Immature natural killer cell (primary cell): ENCODE results near the gene SMG6. TPM values are rescaled to one million over a fixed set of nuclear protein-coding genes. Genes with fewer than 3 reads are reported as not detected.
"Not testable (repeated sequence)": the region's sequence is repeated elsewhere in the genome, so short reads cannot be mapped to it uniquely, and the experiment has no call there.

ENCODE experiments used
- DNase-seq, 3 donors: peaks; one replicate each; pipeline ENCODE4 v3.0.0; 2022; ENCODE audit warnings: mixed read lengths in 1 of 3
- H3K27ac Mint-ChIP-seq, 6 donors: one replicate each; pipeline ENCODE4 v1.8.0; 2020; ENCODE audit warnings: mixed read lengths in 6 of 6, mild to moderate bottlenecking in 5 of 6, inconsistent platforms in 4 of 6, moderate library complexity in 3 of 6
- H3K27me3 Mint-ChIP-seq, 3 donors: one replicate each; pipeline ENCODE4 v1.8.0; 2020 to 2021; ENCODE audit warnings: low read depth in 3 of 3, mild to moderate bottlenecking in 3 of 3, mixed read lengths in 3 of 3, moderate library complexity in 3 of 3, inconsistent platforms in 1 of 3
- H3K36me3 Mint-ChIP-seq, 3 donors: one replicate each; pipeline ENCODE4 v1.8.0; 2020; ENCODE audit warnings: mixed read lengths in 3 of 3, inconsistent platforms in 2 of 3, mild to moderate bottlenecking in 2 of 3
- H3K4me1 Mint-ChIP-seq, 2 donors: one replicate each; pipeline ENCODE4 v1.8.0; 2020; ENCODE audit warnings: inconsistent platforms in 2 of 2, mild to moderate bottlenecking in 2 of 2, mixed read lengths in 2 of 2, moderate library complexity in 1 of 2
- H3K4me3 Mint-ChIP-seq, 5 donors: one replicate each; pipeline ENCODE4 v1.8.0; 2020; ENCODE audit warnings: mild to moderate bottlenecking in 5 of 5, mixed read lengths in 5 of 5, inconsistent platforms in 3 of 5, moderate library complexity in 3 of 5
- H3K9me3 Mint-ChIP-seq, 6 donors: one replicate each; pipeline ENCODE4 v1.8.0; 2020; ENCODE audit warnings: mild to moderate bottlenecking in 6 of 6, mixed read lengths in 6 of 6, inconsistent platforms in 4 of 6, moderate library complexity in 3 of 6
- polyA plus RNA-seq, 3 donors: library from polyadenylated mRNA; unstranded; fragments of 300-500 nt; fragmentation: Illumina TruSeq; gene quantifications; one replicate each; pipeline ENCODE4 v1.2.3, GENCODE V29; 2021

Gene SMG6
- polyA plus RNA-seq, 3 donors from 2014 or later: 1.6 to 9.8 (median 4.7) TPM

- no peak for DNase-seq
- peak overlapping the region in 2 of 5 donors; percentile 12 to 34 for H3K4me3 Mint-ChIP-seq
These were observed 123.8 kb downstream of the SMG6 start for GRCh38 chr17:2179615-2180295.

GRCh38 chr17:2178798-2179501 lies 124.6 kb downstream of the SMG6 start:
- Mint-ChIP-seq H3K4me1 (peaks cover 96 to 98% of the 10 kb centered on the region in 2 donors), H3K9me3 (no peaks in the 10 kb centered on the region), H3K4me3 (peak overlapping the region in 1 of 5 donors; percentile 12), H3K36me3 (peaks cover 12 to 33% (median 30%) of the 10 kb centered on the region in 3 donors), H3K27ac (peak overlapping the region in 5 of 6 donors; percentile 14 to 95 (median 76)), H3K27me3 (peaks cover 0 to 1% (median 0%) of the 10 kb centered on the region in 3 donors)
- DNase-seq: no peak

More at GRCh38 chr17:2179615-2180295, 123.8 kb downstream of the SMG6 start:
- Mint-ChIP-seq H3K27me3 (peaks cover 0 to 1% (median 0%) of the 10 kb centered on the region in 3 donors), H3K27ac (peak overlapping the region; percentile 86 to 95 (median 94)), H3K9me3 (no peaks in the 10 kb centered on the region), H3K4me1 (peaks cover 92 to 93% of the 10 kb centered on the region in 2 donors), H3K36me3 (peaks cover 6 to 25% (median 22%) of the 10 kb centered on the region in 3 donors)

GRCh38 chr17:2177235-2177811 lies 126.3 kb downstream of the SMG6 start:
- Mint-ChIP-seq H3K4me3 (peak overlapping the region; percentile 31 to 62 (median 45)), H3K9me3 (no peaks in the 10 kb centered on the region), H3K27me3 (peaks cover 0 to 1% (median 0%) of the 10 kb centered on the region in 3 donors), H3K36me3 (peaks cover 13 to 37% (median 30%) of the 10 kb centered on the region in 3 donors), H3K27ac (peak overlapping the region; percentile 74 to 95 (median 90)), H3K4me1 (peaks cover 81 to 85% of the 10 kb centered on the region in 2 donors)
- DNase-seq: peak; percentile 26 to 40 (median 34)

GRCh38 chr17:2176499-2177169 lies 127.0 kb downstream of the SMG6 start:
- no peak for DNase-seq
- peaks cover 19 to 39% (median 33%) of the 10 kb centered on the region in 3 donors for H3K36me3 Mint-ChIP-seq
- H3K27ac Mint-ChIP-seq: peak overlapping the region; percentile 74 to 95 (median 90)
- H3K4me1 Mint-ChIP-seq: peaks cover 74 to 78% of the 10 kb centered on the region in 2 donors
- no peaks in the 10 kb centered on the region for H3K9me3 Mint-ChIP-seq
- peak overlapping the region in 2 of 5 donors; percentile 14 to 59 for H3K4me3 Mint-ChIP-seq
- peaks cover 0 to 1% (median 0%) of the 10 kb centered on the region in 3 donors for H3K27me3 Mint-ChIP-seq

GRCh38 chr17:2175294-2175628 lies 128.3 kb downstream of the SMG6 start:
- no peaks in the 10 kb centered on the region for H3K9me3 Mint-ChIP-seq
- peak overlapping the region in 2 of 6 donors; percentile 36 to 95 for H3K27ac Mint-ChIP-seq
- no peak for DNase-seq
- peak overlapping the region in 2 of 5 donors; percentile 4 to 11 for H3K4me3 Mint-ChIP-seq
- peaks cover 26 to 42% (median 35%) of the 10 kb centered on the region in 3 donors for H3K36me3 Mint-ChIP-seq
- H3K27me3 Mint-ChIP-seq: peaks cover 0 to 1% (median 1%) of the 10 kb centered on the region in 3 donors
- H3K4me1 Mint-ChIP-seq: peaks cover 60 to 64% of the 10 kb centered on the region in 2 donors

GRCh38 chr17:2174468-2175293 lies 128.9 kb downstream of the SMG6 start:
- Mint-ChIP-seq H3K4me3 (peak overlapping the region in 2 of 5 donors; percentile 33 to 38), H3K4me1 (peaks cover 56 to 59% of the 10 kb centered on the region in 2 donors), H3K36me3 (peaks cover 29 to 42% (median 33%) of the 10 kb centered on the region in 3 donors), H3K27me3 (peaks cover 0 to 2% (median 1%) of the 10 kb centered on the region in 3 donors), H3K9me3 (no peaks in the 10 kb centered on the region), H3K27ac (peak overlapping the region in 4 of 6 donors; percentile 9 to 95 (median 60))
- no peak for DNase-seq

- H3K9me3 Mint-ChIP-seq: no peaks in the 10 kb centered on the region
- peaks cover 33 to 47% (median 38%) of the 10 kb centered on the region in 3 donors for H3K36me3 Mint-ChIP-seq
- peaks cover 1 to 2% (median 2%) of the 10 kb centered on the region in 3 donors for H3K27me3 Mint-ChIP-seq
- H3K4me1 Mint-ChIP-seq: peaks cover 50 to 52% of the 10 kb centered on the region in 2 donors
- no peak overlapping the region for H3K4me3 Mint-ChIP-seq
- DNase-seq: no peak
- H3K27ac Mint-ChIP-seq: peak overlapping the region in 4 of 6 donors; percentile 41 to 73 (median 52)
These were observed 129.6 kb downstream of the SMG6 start for GRCh38 chr17:2174014-2174413.

GRCh38 chr17:2172999-2173398 lies 130.6 kb downstream of the SMG6 start:
- H3K27ac Mint-ChIP-seq: peak overlapping the region in 2 of 6 donors; percentile 40 to 50

GRCh38 chr17:2172077-2172851 lies 131.3 kb downstream of the SMG6 start:
- H3K4me3 Mint-ChIP-seq: no peak overlapping the region
- no peak overlapping the region for H3K27ac Mint-ChIP-seq
- H3K27me3 Mint-ChIP-seq: peaks cover 0 to 2% (median 2%) of the 10 kb centered on the region in 3 donors
- peaks cover 33 to 50% (median 34%) of the 10 kb centered on the region in 3 donors for H3K36me3 Mint-ChIP-seq
- peaks cover 33 to 36% of the 10 kb centered on the region in 2 donors for H3K4me1 Mint-ChIP-seq
- no peaks in the 10 kb centered on the region for H3K9me3 Mint-ChIP-seq
- no peak for DNase-seq

More at GRCh38 chr17:2172999-2173398, 130.6 kb downstream of the SMG6 start:
- no peak overlapping the region for H3K4me3 Mint-ChIP-seq
- no peaks in the 10 kb centered on the region for H3K9me3 Mint-ChIP-seq
- peaks cover 0 to 2% (median 2%) of the 10 kb centered on the region in 3 donors for H3K27me3 Mint-ChIP-seq
- no peak for DNase-seq
- H3K36me3 Mint-ChIP-seq: peaks cover 33 to 47% (median 38%) of the 10 kb centered on the region in 3 donors
- H3K4me1 Mint-ChIP-seq: peaks cover 40 to 43% of the 10 kb centered on the region in 2 donors

GRCh38 chr17:2171702-2172076 lies 131.9 kb downstream of the SMG6 start:
- peaks cover 27 to 30% of the 10 kb centered on the region in 2 donors for H3K4me1 Mint-ChIP-seq
- no peak overlapping the region for H3K4me3 Mint-ChIP-seq
- peaks cover 0 to 2% (median 2%) of the 10 kb centered on the region in 3 donors for H3K27me3 Mint-ChIP-seq
- H3K27ac Mint-ChIP-seq: no peak overlapping the region
- no peaks in the 10 kb centered on the region for H3K9me3 Mint-ChIP-seq
- H3K36me3 Mint-ChIP-seq: peaks cover 33 to 53% (median 36%) of the 10 kb centered on the region in 3 donors
- no peak for DNase-seq

- Mint-ChIP-seq H3K36me3 (peaks cover 33 to 57% (median 41%) of the 10 kb centered on the region in 3 donors), H3K4me3 (no peak overlapping the region), H3K27me3 (peaks cover 0 to 2% (median 2%) of the 10 kb centered on the region in 3 donors), H3K4me1 (peaks cover 12 to 13% of the 10 kb centered on the region in 2 donors), H3K9me3 (no peaks in the 10 kb centered on the region), H3K27ac (peak overlapping the region in 1 of 6 donors; percentile 85)
- no peak for DNase-seq
These were observed 133.6 kb downstream of the SMG6 start for GRCh38 chr17:2170023-2170422.

- H3K4me1 Mint-ChIP-seq, H3K27ac Mint-ChIP-seq, H3K27me3 Mint-ChIP-seq, DNase-seq, H3K4me3 Mint-ChIP-seq, H3K9me3 Mint-ChIP-seq: not testable (repeated sequence)
- H3K36me3 Mint-ChIP-seq: peaks cover 13 to 31% (median 25%) of the 10 kb centered on the region in 3 donors
These were observed 137.9 kb downstream of the SMG6 start for GRCh38 chr17:2165723-2166122.
